Measurements from ENCODE around the gene FAM107B. TPM values are rescaled to one million over a fixed set of nuclear protein-coding genes. Genes with fewer than 3 reads are reported as not detected.

FAM107B gene
- total RNA-seq, 1 donor from 2014 or later: 145 TPM

DNA sequence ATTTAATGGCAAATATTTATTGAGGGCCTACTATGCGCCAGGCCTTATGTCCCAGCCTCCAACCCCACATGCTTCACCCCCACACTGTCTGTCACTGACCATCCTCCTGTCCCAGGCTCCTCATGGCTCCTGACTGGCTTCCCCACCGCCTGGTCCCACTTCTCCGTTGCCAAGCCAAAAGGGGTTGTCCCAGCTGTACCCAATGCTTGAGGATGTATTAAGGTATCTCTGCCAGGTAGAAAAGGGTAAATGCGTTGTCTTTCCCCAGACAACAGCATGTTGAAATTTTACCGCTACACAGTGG is 275.1 kb downstream of the FAM107B start:
- DNase-seq (ENCODE audit: low spot score): no peak

DNA sequence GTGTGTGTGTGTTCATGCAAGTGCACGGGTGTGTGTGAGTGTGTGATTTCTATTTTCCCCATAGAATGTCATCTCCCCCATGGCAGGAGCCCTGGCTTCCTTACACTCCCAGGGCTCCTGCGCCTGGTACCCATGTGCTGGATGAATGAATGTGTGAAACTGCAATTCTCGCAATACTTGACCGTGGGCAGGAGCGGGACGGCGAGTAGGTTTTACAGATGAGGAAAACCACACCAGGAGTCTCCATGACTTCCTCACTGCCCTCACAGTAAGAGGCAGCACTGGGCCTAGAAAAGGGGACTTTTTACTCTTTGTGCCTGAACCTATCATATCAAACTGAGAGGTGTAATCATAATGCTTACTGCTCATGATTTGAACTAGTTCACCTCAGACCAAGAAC is 276.4 kb downstream of the FAM107B start:
- no peak for DNase-seq (ENCODE audit: low spot score)

DNA sequence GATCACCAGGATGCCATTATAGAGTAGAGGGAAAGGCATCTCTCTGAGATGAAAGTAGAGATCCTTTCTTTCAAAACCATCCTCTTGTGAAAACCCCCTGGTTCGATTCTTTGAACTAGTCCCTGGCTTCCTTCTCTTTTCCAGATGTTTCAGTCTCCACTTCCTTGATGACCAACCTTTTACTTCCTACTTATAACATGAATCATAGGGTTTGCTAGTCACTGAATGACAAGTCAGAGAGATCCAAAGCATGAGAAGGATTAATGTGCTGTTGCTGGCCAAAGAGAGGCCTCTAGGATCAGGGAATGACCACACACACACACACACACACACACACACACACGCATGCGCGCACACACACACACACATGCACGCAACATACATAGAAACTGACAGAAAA is 282.9 kb downstream of the FAM107B start:
- DNase-seq (ENCODE audit: low spot score): no peak

DNA sequence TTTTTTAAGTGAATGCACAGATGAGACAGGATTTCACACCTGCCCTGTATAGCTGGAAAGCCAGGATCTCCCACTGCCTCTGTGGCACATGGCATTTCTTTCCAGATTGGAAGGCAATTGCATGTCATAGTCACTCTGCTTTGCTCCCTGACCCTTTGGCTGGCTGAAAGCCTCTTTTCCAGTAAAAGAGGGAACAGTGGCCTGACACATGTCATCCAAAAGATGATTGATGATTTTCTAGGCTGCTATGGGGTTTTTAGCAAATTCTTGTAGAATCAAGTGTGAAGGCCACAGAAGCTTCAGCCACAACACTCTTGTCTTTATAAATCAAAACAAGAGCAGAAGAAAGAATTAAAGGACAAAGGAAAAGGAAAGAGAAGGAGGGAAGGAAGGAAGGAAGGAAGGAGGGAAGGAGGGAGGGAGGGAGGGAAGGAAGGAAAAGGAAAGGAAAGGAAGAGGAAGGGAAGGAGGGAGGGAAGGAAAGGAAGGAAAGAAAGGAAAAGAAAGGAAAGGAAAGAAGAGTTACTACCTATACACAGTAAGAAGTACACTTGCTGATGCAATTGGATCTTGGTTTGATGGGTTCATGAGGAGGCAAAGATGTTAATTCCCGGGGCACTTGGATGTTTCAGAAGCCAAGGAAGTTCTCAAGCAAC is 285.0 kb downstream of the FAM107B start:
- no peak for DNase-seq (ENCODE audit: low spot score)

DNA sequence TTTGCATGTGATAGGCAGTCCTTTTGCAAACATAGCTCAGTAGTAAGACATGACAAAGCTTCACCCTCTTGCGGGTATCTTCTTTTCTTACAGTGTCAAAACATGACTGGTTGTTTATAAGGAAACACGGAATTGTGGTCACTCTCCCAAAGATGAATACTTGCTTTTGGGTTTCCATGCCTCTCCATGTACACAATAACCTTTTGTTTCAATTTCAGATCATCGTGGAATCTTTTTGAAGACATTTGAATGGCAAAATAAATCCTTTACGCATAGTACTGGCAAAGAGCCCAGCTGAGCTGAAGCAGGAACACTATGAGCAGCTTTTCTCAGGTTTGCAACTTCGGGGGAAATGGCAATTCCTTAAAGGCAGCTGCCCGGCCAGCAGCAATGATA is 287.2 kb downstream of the FAM107B start:
- DNase-seq (ENCODE audit: low spot score): no peak

DNA sequence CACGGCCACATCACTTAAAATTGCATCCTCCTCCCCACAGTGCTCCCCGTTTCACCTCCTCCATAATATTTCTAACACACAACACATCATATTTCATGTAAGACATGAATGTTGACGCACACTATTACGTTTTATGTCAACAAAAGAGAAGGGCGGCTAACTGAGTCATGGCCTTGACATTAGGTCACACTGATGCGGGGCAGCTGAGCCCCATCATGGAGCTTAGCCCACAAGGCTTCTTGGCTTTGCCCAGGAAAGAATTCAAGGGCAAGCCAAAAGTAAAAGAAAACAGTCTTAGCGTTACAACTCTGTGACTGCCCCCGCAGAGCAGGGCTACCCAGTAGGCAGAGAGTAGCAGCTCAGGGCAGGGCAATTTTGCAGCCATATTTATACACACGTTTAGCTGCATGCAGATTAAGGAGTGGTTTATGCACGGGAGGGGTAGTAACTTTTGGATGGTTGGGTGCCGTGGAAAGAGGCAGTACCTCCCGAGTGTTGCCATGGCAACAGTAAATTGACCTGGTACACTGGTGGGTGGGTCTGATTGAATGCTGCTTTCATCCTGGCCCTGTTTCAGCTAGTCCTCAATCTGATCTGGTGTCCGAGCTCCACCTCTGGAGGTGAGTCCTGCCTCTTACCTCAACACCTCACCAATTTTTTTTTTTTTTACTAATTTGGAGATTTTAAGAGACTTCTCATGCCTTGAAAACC is 287.8 kb downstream of the FAM107B start:
- no peak for DNase-seq (ENCODE audit: low spot score)

DNA sequence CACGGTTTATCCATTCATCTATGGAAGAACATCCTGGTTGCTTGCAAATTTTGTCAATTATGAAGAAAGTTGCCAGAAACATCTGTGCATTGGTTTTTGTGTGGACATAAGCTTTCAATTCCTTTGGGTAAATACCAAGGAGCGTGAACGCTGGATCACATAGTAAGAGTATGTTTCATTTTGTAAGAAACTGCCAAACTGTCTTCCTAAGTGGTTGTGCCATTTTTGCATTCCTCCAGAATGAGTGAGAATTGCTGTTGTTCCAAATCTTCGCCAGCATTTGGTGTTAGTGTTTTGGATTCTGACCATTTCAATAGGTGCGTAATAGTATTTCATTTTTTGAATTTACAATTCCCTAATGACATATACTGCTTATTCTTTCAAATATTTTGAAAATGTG is 288.7 kb downstream of the FAM107B start:
- DNase-seq (ENCODE audit: low spot score): no peak

DNA sequence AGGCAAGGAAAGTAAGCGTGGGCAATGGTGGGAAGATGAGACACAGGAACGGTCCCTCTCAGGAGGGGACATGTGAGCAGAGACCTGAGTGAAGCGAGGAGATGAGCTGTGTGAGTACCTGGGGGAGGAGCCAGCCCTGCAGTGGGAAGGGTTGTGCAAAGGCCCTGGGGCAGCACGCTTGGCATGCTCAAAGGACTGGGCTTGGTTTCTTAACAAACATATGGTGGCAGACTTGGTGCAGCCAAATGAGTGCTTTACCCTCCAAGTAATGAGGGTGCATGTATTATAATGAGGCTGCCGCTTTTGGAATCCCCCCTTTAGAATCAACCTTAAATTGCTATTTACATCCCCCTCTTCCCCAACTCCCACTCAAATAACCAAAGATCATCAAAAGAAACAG is 291.3 kb downstream of the FAM107B start:
- no peak for DNase-seq (ENCODE audit: low spot score)

DNA sequence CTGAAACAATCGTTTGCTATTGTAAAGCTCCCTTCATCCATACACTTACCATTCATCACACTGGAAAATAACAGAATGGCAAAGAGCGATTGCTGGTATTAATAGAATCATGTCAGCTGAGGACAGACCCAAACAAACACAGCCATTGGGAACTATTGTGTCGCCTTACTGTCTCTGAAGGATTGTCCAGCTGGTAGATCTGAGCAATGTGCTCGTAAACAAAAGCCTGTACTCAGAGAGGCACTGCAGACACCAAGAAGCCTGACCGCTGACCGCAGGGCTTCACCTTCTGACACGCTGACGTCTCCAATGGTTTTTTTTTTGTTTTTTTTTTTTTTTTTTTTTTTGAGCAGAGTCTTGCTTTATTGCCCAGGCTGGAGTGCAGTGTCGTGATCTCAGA is 292.9 kb downstream of the FAM107B start:
- no peak for DNase-seq (ENCODE audit: low spot score)

DNA sequence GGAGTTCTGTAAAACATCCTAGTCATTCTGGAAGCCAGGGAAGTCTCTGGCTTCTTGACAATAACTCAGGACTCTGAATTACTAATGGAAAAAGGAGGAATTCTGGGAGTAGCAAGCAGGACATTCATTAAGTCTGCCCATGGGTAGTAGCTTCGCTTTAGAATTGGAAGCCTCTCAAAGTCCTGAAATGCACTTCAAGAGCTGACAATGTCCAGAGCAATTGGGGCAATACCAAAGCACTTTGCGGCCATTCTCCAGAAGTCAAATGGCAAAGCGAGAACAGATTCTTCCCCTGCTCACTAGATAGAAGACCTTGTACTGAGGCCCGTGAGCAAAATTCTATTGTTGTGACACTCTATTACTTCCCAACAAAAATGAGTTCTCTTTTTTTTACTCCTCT is 293.7 kb downstream of the FAM107B start:
- DNase-seq (ENCODE audit: low spot score): no peak

DNA sequence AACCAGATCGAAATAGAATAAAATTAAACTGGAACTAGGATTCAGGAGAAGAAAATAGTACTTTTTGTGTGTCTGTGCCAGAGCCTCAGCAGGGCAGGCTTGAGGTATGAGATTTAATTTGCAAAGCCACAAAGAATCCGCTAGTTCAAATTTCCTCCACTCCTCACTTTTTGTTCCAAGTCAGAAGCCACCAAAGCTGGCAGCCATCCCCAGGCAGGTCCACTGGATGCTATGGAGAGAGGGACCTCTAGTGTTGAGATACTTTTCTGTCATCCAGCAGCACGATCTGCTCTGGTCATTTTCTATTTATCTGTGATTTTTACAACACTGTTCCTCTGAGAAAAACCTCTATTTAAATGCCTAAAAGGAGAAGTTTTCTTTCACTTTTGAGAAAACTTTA is 296.1 kb downstream of the FAM107B start:
- peak; percentile 66 for DNase-seq (ENCODE audit: low spot score)

DNA sequence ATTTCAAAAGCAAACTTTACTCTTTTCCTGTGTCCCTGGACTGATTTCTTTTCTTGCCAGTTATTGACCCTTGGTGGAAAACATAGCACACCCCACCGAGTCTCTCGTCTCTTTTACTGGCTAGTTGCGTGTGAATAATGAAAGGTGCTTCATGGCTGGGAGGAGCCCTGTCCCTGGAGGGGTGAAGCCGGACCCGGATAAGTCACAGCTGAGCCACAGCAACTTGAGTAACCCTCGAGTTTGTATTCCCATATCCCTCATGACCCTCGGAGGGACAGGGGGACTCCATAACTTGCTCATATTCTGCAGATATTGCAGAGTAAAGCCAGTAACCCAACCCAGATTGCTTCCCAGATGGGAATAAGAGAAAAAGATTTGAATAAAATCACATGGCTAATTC is 296.5 kb downstream of the FAM107B start:
- DNase-seq (ENCODE audit: low spot score): no peak

DNA sequence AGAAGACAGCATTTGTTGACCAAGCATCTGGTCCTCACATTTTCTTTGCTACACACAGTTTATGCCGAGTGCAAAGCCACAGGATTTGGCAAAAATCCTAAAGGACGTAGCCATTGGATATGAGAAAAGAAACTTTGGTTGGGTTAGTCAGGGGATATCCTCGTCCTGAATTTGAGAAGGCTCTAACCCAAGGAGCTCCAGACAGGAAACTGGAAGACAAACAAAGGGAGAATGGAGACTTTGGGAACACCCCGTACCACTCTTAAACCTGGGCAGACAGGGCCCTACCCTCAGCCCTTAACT is 297.3 kb downstream of the FAM107B start:
- DNase-seq (ENCODE audit: low spot score): no peak

DNA sequence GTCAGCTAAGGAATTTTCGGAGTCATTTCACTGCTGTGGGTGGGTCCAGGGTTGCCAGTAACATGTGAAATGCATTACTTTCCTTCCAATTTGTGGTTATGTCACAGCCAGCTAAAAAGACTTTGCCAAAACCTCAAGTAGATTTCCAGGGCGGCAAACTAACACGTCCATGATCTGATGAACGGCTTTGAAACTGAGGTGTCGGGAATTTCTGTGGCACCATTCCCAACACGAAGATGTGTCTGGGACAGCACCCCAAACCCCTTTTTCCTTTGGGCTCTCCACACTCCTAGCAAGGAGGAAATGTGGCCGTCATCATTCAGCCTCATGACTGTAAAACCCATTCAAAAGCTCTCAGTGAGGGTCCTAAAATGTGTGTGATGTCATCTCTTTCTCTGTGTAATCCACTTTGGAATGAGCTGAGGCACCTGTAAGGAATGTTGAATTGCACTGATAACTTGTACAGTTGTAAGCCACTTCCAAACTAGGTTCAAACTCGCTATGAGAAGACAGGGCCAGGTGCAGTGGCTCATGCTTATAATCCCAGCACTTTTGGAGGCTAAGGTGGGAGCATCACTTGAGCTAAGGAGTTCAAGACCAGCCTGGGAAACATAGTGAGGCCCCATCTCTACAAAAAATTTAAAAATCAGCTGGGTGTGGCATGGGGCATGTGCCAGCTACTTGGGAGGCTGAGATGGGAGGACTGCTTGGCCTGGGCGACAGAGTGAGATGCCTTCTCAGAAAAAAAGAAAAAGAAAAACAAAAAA is 297.9 kb downstream of the FAM107B start:
- DNase-seq (ENCODE audit: low spot score): no peak

DNA sequence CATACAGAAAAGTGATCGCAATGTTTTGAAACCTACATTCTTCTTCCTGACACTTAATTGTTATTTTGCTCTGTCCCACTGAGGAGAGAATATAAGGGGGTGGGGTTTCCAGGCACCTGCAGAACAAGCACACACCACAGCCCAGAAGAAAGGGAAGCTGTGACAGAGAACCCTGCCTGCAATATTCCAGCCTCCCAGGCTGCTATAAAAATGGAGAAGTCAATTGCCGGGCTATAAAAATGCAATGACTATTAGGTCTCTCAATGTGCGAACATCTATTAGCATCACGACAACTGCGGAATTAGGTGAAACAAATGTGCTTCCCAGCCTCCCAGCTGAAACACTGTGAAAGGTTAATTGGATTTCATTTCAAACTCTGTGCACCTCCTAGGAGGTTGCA is 298.7 kb downstream of the FAM107B start:
- DNase-seq (ENCODE audit: low spot score): no peak

DNA sequence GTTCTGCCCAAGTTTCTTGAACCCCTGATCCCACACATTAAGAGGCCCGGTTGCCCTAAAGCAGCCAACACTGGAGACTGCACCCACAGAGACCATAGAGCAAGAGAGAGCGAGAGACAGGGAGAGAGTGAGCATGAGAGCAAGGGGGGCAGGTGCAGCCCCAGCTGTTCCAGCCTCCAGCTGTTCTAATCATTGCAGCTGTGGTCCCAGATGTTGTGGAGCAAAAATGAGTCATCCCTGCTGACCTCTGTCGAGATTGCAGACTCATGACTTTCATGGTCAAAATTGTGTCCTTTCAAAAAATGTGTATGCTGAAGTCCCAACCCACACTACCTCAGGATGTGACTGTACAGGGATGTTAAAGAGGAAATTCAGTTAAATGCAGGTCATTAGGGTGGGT is 300.0 kb downstream of the FAM107B start:
- no peak for DNase-seq (ENCODE audit: low spot score)

DNA sequence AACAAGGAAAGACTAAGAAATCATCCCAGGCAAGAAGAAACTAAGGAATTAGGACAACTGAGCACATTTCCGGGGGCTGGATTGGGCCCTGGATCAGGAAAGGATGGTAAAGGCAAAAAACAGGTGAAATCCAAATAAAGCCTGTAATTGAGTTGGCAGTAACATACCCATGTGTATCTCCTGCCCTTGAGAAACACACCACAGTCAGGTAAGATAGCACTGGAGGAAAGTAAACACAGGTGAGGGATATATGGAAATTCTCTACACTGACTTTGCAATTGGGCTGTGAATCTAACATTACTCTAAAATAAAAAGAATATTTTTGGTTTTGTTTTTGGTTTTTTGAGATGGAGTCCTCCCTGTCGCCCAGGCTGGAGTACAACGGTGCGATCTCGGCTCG is 303.8 kb downstream of the FAM107B start:
- DNase-seq (ENCODE audit: low spot score): no peak

DNA sequence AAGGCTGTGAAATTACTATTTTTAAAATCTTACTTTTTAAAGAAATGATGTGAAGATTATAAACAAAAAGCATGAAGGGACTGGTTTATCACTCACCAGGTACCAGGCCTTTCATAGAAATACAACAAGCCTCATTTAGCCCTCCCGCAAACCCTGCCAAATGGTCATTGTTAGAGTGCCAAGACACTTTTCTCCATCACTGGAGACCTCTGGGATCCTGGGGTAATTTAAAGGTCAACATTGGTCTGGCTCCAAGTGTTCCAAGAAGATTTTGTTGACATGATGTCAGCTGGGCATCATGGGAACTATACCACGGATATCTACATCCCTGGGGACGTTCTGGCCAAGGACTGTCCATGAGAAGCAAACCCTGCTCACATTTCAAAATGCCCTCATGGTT is 306.0 kb downstream of the FAM107B start:
- no peak for DNase-seq (ENCODE audit: low spot score)

Other genes starting within 250 kb of the FAM107B start
- 0.98 TPM for gene CDNF, start 63.1 kb upstream of the FAM107B start, total RNA-seq
- gene HSPA14, start 63.4 kb upstream of the FAM107B start, total RNA-seq: 8.0 TPM
- 10.4 TPM for gene MSANTD7, start 63.4 kb upstream of the FAM107B start, total RNA-seq
- gene SUV39H2, start 104.0 kb upstream of the FAM107B start, total RNA-seq: 5.9 TPM
- gene DCLRE1C, start 179.2 kb upstream of the FAM107B start, total RNA-seq: 12.0 TPM
- not detected for gene MEIG1, start 184.5 kb upstream of the FAM107B start, total RNA-seq

Data from mucosa of gallbladder (tissue), 1 donor.